Endothelial cell of umbilical vein (primary cell): ENCODE results near the gene HEPH. TPM values are rescaled to one million over a fixed set of nuclear protein-coding genes. Genes with fewer than 3 reads are reported as not detected.

Experiments
- BruUV-seq: library from RNA; stranded (reverse); fragments of 400-500 nt; replicated peaks from 2 replicates; lab custom pipeline; 2021; lab: Mats Ljungman, UMichigan
- CTCF ChIA-PET: fragments of 300-600, 350-600 bp; sonication (Branson Sonifier 250); formaldehyde crosslinking; loops from one replicate; lab custom pipeline; 2021; ENCODE audit warnings: antibody characterized with exemption, inconsistent platforms; lab: Charles Lee
- POLR2A ChIA-PET: fragments of 300-600, 350-600 bp; sonication (Branson Sonifier 250); formaldehyde crosslinking; loops from one replicate; lab custom pipeline; 2021; ENCODE audit warnings: antibody characterized with exemption, inconsistent platforms; lab: Charles Lee
- DNase-seq: peaks from one replicate; pipeline ENCODE4 v3.0.0-alpha.2; 2011; ENCODE audit warnings: low read depth, low spot score
- FAIRE-seq: peaks from 2 replicates; lab custom pipeline; 2011; peaks lifted over from hg19 to GRCh38; lab: Jason Lieb, UNC
- H2AFZ ChIP-seq: 2 replicates; pipeline ENCODE4 v1.6.0; 2012; ENCODE audit warnings: low read depth, low read length, control low read depth, inconsistent platforms
- H3K27ac ChIP-seq: 2 replicates; pipeline ENCODE4 v1.5.1; 2011; ENCODE audit warnings: low read depth, mild to moderate bottlenecking, control low read depth, low read length, moderate library complexity; ENCODE audit not compliant: insufficient read depth
- H3K27me3 ChIP-seq, 2 experiments: 2 replicates each; pipeline versions ENCODE4 v1.6.0 to v1.6.1; 2011; ENCODE audit warnings: low read length in 2 of 2, mixed read lengths in 1 of 2; ENCODE audit not compliant: control insufficient read depth in 2 of 2, insufficient read depth in 2 of 2
- H3K36me3 ChIP-seq, 2 experiments: 2 replicates in 1 of 2; 3 replicates in 1 of 2; pipeline ENCODE4 v1.5.1; 2011; ENCODE audit warnings: low read length in 2 of 2, mild to moderate bottlenecking in 1 of 2, moderate library complexity in 1 of 2; ENCODE audit not compliant: control insufficient read depth in 2 of 2, insufficient read depth in 2 of 2; ENCODE audit errors: extremely low read depth in 1 of 2
- H3K4me1 ChIP-seq: 3 replicates; pipeline ENCODE4 v1.5.1; 2011; ENCODE audit warnings: mild to moderate bottlenecking, low read length; ENCODE audit not compliant: control insufficient read depth, insufficient read depth; ENCODE audit errors: extremely low read depth
- H3K4me2 ChIP-seq: 2 replicates; pipeline ENCODE4 v1.6.1; 2011; ENCODE audit warnings: low read length, control low read depth, mixed read lengths; ENCODE audit not compliant: insufficient read depth
- H3K4me3 ChIP-seq, 3 experiments: fragments of 200-600 bp in 1 of 3; sonication (generic), shearing (Covaris generic) in 1 of 3; replicated peaks in 1 of 3; 2 replicates each; pipeline ENCODE4 v1.5.1; 2011 to 2016; ENCODE audit warnings: control low read depth in 3 of 3, low read length in 3 of 3, mild to moderate bottlenecking in 2 of 3, inconsistent platforms in 1 of 3, low read depth in 1 of 3, moderate library complexity in 1 of 3; ENCODE audit not compliant: insufficient read depth in 1 of 3
- H3K79me2 ChIP-seq: 2 replicates; pipeline ENCODE4 v1.6.0; 2012; ENCODE audit warnings: low read length, inconsistent platforms; ENCODE audit not compliant: control insufficient read depth, insufficient read depth
- H3K9ac ChIP-seq: replicated peaks from 2 replicates; pipeline ENCODE3; 2011; ENCODE audit warnings: low read length, control low read depth; ENCODE audit not compliant: insufficient read depth; ENCODE audit errors: extremely low read depth
- H3K9me1 ChIP-seq: replicated peaks from 3 replicates; pipeline ENCODE4 v1.6.0; 2011; ENCODE audit warnings: mild to moderate bottlenecking, low read length; ENCODE audit not compliant: control insufficient read depth, insufficient read depth; ENCODE audit errors: extremely low read depth
- H3K9me3 ChIP-seq: replicated peaks from 2 replicates; pipeline ENCODE4 v1.5.1; 2012; ENCODE audit warnings: low read length, inconsistent platforms; ENCODE audit not compliant: control insufficient read depth, insufficient read depth
- H4K20me1 ChIP-seq: replicated peaks from 2 replicates; pipeline ENCODE3; 2011; ENCODE audit warnings: mild to moderate bottlenecking, low read length; ENCODE audit not compliant: control insufficient read depth, insufficient read depth; ENCODE audit errors: extremely low read depth
- CTCF ChIP-seq, 2 donors: IDR thresholded peaks; 1 replicate in 1 of 2; 2 replicates in 1 of 2; pipeline ENCODE4 v1.5.1; 2011; ENCODE audit warnings: low read length in 2 of 2, mild to moderate bottlenecking in 2 of 2, moderate library complexity in 2 of 2, control low read depth in 1 of 2, inconsistent platforms in 1 of 2, low read depth in 1 of 2; ENCODE audit not compliant: insufficient read depth in 1 of 2; ENCODE audit errors: extremely low read depth in 1 of 2
- EZH2 ChIP-seq: IDR thresholded peaks from 2 replicates; pipeline ENCODE4 v1.6.1; 2012; ENCODE audit warnings: borderline replicate concordance, low read depth, mild to moderate bottlenecking, moderate library complexity, low read length, inconsistent platforms; ENCODE audit not compliant: severe bottlenecking
- FOS ChIP-seq: IDR thresholded peaks from 2 replicates; pipeline ENCODE4 v1.6.1; 2011; ENCODE audit warnings: mild to moderate bottlenecking, low read length, moderate library complexity, borderline replicate concordance; ENCODE audit not compliant: insufficient read depth
- GATA2 ChIP-seq: IDR thresholded peaks from 2 replicates; pipeline ENCODE4 v1.7.0; 2011; ENCODE audit warnings: low read depth, mild to moderate bottlenecking, moderate library complexity, mixed read lengths, low read length; ENCODE audit not compliant: insufficient read length, insufficient read depth
- JUN ChIP-seq: IDR thresholded peaks from 2 replicates; pipeline ENCODE4 v1.6.1; 2011; ENCODE audit warnings: borderline replicate concordance, low read depth; ENCODE audit not compliant: insufficient read length, insufficient read depth
- MAX ChIP-seq: IDR thresholded peaks from 2 replicates; pipeline ENCODE4 v1.6.1; 2011; ENCODE audit not compliant: insufficient read depth, insufficient read length
- MYC ChIP-seq: IDR thresholded peaks from one replicate; pipeline ENCODE4 v1.6.1; 2011; ENCODE audit warnings: mild to moderate bottlenecking, low read depth, low read length
- POLR2A ChIP-seq: IDR thresholded peaks from 2 replicates; pipeline ENCODE4 v1.6.1; 2012; ENCODE audit warnings: low read depth, mild to moderate bottlenecking, control low read depth, low read length
- POLR2AphosphoS5 ChIP-seq: IDR thresholded peaks from 2 replicates; pipeline ENCODE4 v1.6.1; 2012; ENCODE audit warnings: low read depth, mild to moderate bottlenecking, control low read depth, low read length, moderate library complexity; ENCODE audit not compliant: insufficient read depth
- dilution Hi-C: fragments of 300-500 bp; cut with MboI; formaldehyde crosslinking; loops from one replicate; pipeline ENCODE4 v1.15.0; 2019; ENCODE audit warnings: low sequenced_read_pairs; ENCODE audit not compliant: extremely low pct_ligation_motif_present
- intact Hi-C: fragments of 100-400 bp; cut with micrococcal nuclease; formaldehyde crosslinking; loops from one replicate; pipeline ENCODE4 v1.10.0; 2022
- polyA plus RNA-seq, 4 experiments: library from polyadenylated mRNA; depleted of rRNA in 3 of 4; stranded (reverse) in 3 of 4; unstranded in 1 of 4; fragments of >200 nt; gene quantifications; 2 replicates each; pipeline versions ENCODE4 v1.2.1 to v1.2.3, GENCODE V29; 2011 to 2012; ENCODE audit warnings: missing spikeins in 1 of 4
- total RNA-seq: library from RNA; stranded (reverse); gene quantifications from 2 replicates; pipeline ENCODE4 v1.2.3, GENCODE V29; 2021

The HEPH gene
- total and polyA plus RNA-seq, 2 donors (not counting 3 experiments of a cell fraction or from before 2014, with no cell fraction given), result 0.08 to 0.20 TPM

- no peak overlapping the region for H3K27ac ChIP-seq
- H3K9ac ChIP-seq, result no peak overlapping the region
- intact Hi-C loops (no loop called here), dilution Hi-C loops (no loop called here)
- H3K9me1 ChIP-seq, result no peaks in the 10 kb centered on the region
- TF ChIP-seq EZH2 (no peak), CTCF (IDR thresholded peaks at IDR 0.05; ENCODE audit: extremely low read depth in 1 of 2, insufficient read depth in 1 of 2, low read depth in 1 of 2, low read length in 2 of 2) (no peak), MYC (no peak), POLR2AphosphoS5 (no peak), JUN (no peak), MAX (no peak), FOS (no peak), GATA2 (no peak), POLR2A (no peak)
- H3K4me3 ChIP-seq, result no peak overlapping the region
- no peak for FAIRE-seq
- POLR2A ChIA-PET, result no interaction called here
- H3K36me3 ChIP-seq, result no peaks in the 10 kb centered on the region
- no peaks in the 10 kb centered on the region for H4K20me1 ChIP-seq
- CTCF ChIA-PET, result no interaction called here
- H3K4me2 ChIP-seq, result no peak overlapping the region
- BruUV-seq, result no TSS peak
- no peaks in the 10 kb centered on the region for H3K27me3 ChIP-seq
- no peak for DNase-seq
- no peak overlapping the region for H2AFZ ChIP-seq
- no peaks in the 10 kb centered on the region for H3K9me3 ChIP-seq
- no peaks in the 10 kb centered on the region for H3K4me1 ChIP-seq
- H3K79me2 ChIP-seq, result no peaks in the 10 kb centered on the region
Measured at GRCh38 chrX:66255359-66255967, 91.4 kb downstream of the HEPH start.
